Measurements from ENCODE around the gene EPC1.
"Not testable (repeated sequence)": the region's sequence is repeated elsewhere in the genome, so short reads cannot be mapped to it uniquely, and the experiment has no call there.

Gene EPC1

GRCh38 chr10:32346551-32347362 is at the start of gene EPC1:
TSS of gene EPC1 (minus strand) at chr10:32347158. CDS start at chr10:32346915, 243 bp downstream.
- Histone ChIP-seq H3K9me3 (ENCODE audit: control insufficient read depth in 5 of 5, low read length in 5 of 5) (no peaks in the 10 kb centered on the region), H3K27ac (ENCODE audit: low read depth, low read length) (peak within 1 kb of the TSS; percentile 100), H3K9ac (ENCODE audit: low read length in 5 of 5) (peak within 1 kb of the TSS; percentile 99 to 100 (median 100)), H3K4me1 (ENCODE audit: control insufficient read depth in 5 of 5, insufficient read depth in 5 of 5, low read length in 5 of 5) (peaks cover 3 to 75% (median 66%) of the 10 kb centered on the region in 5 donors), H3K36me3 (ENCODE audit: control insufficient read depth in 5 of 5, insufficient read depth in 5 of 5, low read length in 5 of 5) (peaks cover 0 to 3% (median 0%) of the 10 kb centered on the region in 5 donors), H3K4me3 (ENCODE audit: low read depth in 1 of 5, low read length in 5 of 5) (peak within 1 kb of the TSS; percentile 83 to 99 (median 98)), H3K27me3 (ENCODE audit: control insufficient read depth in 5 of 5, insufficient read depth in 4 of 5, low read length in 5 of 5) (no peaks in the 10 kb centered on the region)

- Histone ChIP-seq H3K4me3 (ENCODE audit: low read depth in 1 of 5, low read length in 5 of 5) (no peak overlapping the region), H3K9me3 (ENCODE audit: control insufficient read depth in 5 of 5, low read length in 5 of 5) (no peaks in the 10 kb centered on the region), H3K27ac (ENCODE audit: low read depth, low read length) (no peak overlapping the region), H3K27me3 (ENCODE audit: control insufficient read depth in 5 of 5, insufficient read depth in 4 of 5, low read length in 5 of 5) (no peaks in the 10 kb centered on the region), H3K36me3 (ENCODE audit: control insufficient read depth in 5 of 5, insufficient read depth in 5 of 5, low read length in 5 of 5) (no peaks in the 10 kb centered on the region), H3K4me1 (ENCODE audit: control insufficient read depth in 5 of 5, insufficient read depth in 5 of 5, low read length in 5 of 5) (peaks cover 0 to 8% (median 0%) of the 10 kb centered on the region in 5 donors), H3K9ac (ENCODE audit: low read length in 5 of 5) (no peak overlapping the region)
These were observed 47.0 kb upstream of the EPC1 start for GRCh38 chr10:32393911-32394310.

GRCh38 chr10:32392284-32392683 is 45.3 kb upstream of the EPC1 start:
- not testable (repeated sequence) for H3K27me3 ChIP-seq (ENCODE audit: control insufficient read depth in 5 of 5, insufficient read depth in 4 of 5, low read length in 5 of 5); H3K36me3 ChIP-seq (ENCODE audit: control insufficient read depth in 5 of 5, insufficient read depth in 5 of 5, low read length in 5 of 5); H3K9me3 ChIP-seq (ENCODE audit: control insufficient read depth in 5 of 5, low read length in 5 of 5); H3K27ac ChIP-seq (ENCODE audit: low read depth, low read length); H3K4me3 ChIP-seq (ENCODE audit: low read depth in 1 of 5, low read length in 5 of 5); H3K9ac ChIP-seq (ENCODE audit: low read length in 5 of 5)
- H3K4me1 ChIP-seq (ENCODE audit: control insufficient read depth in 5 of 5, insufficient read depth in 5 of 5, low read length in 5 of 5), result peaks cover 0 to 18% (median 6%) of the 10 kb centered on the region in 5 donors

DNA sequence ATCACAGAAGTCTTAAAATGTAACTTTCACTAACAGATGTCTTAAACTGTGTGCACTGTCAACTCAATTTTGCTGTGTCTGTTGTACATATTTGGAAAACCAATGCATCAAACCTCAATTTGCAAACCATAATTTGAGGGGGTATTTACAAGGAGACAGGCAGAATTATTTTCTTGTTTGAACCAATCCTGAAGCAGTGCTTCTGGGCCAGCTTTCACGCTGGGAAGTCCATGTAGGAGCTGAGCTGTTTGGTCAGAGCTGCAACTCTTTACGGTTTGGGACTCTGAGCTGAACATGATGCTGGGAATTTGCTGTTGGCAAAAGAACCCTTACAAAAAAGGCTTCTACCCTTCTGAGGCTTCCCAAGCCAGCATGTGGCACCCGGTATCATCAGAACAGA is 43.2 kb upstream of the EPC1 start:
- no peak overlapping the region for H3K27ac ChIP-seq (ENCODE audit: low read depth, low read length)
- no peaks in the 10 kb centered on the region for H3K36me3 ChIP-seq (ENCODE audit: control insufficient read depth in 5 of 5, insufficient read depth in 5 of 5, low read length in 5 of 5)
- no peak overlapping the region for H3K4me3 ChIP-seq (ENCODE audit: low read depth in 1 of 5, low read length in 5 of 5)
- no peaks in the 10 kb centered on the region for H3K27me3 ChIP-seq (ENCODE audit: control insufficient read depth in 5 of 5, insufficient read depth in 4 of 5, low read length in 5 of 5)
- H3K9ac ChIP-seq (ENCODE audit: low read length in 5 of 5), result no peak overlapping the region
- peaks cover 0 to 26% (median 12%) of the 10 kb centered on the region in 5 donors for H3K4me1 ChIP-seq (ENCODE audit: control insufficient read depth in 5 of 5, insufficient read depth in 5 of 5, low read length in 5 of 5)
- no peaks in the 10 kb centered on the region for H3K9me3 ChIP-seq (ENCODE audit: control insufficient read depth in 5 of 5, low read length in 5 of 5)

GRCh38 chr10:32388258-32389027 is 41.5 kb upstream of the EPC1 start:
- H3K36me3 ChIP-seq (ENCODE audit: control insufficient read depth in 5 of 5, insufficient read depth in 5 of 5, low read length in 5 of 5), result no peaks in the 10 kb centered on the region
- no peak overlapping the region for H3K9ac ChIP-seq (ENCODE audit: low read length in 5 of 5)
- H3K27me3 ChIP-seq (ENCODE audit: control insufficient read depth in 5 of 5, insufficient read depth in 4 of 5, low read length in 5 of 5), result no peaks in the 10 kb centered on the region
- H3K9me3 ChIP-seq (ENCODE audit: control insufficient read depth in 5 of 5, low read length in 5 of 5), result no peaks in the 10 kb centered on the region
- peaks cover 0 to 26% (median 12%) of the 10 kb centered on the region in 5 donors for H3K4me1 ChIP-seq (ENCODE audit: control insufficient read depth in 5 of 5, insufficient read depth in 5 of 5, low read length in 5 of 5)
- H3K27ac ChIP-seq (ENCODE audit: low read depth, low read length), result peak overlapping the region; percentile 69
- H3K4me3 ChIP-seq (ENCODE audit: low read depth in 1 of 5, low read length in 5 of 5), result no peak overlapping the region

DNA sequence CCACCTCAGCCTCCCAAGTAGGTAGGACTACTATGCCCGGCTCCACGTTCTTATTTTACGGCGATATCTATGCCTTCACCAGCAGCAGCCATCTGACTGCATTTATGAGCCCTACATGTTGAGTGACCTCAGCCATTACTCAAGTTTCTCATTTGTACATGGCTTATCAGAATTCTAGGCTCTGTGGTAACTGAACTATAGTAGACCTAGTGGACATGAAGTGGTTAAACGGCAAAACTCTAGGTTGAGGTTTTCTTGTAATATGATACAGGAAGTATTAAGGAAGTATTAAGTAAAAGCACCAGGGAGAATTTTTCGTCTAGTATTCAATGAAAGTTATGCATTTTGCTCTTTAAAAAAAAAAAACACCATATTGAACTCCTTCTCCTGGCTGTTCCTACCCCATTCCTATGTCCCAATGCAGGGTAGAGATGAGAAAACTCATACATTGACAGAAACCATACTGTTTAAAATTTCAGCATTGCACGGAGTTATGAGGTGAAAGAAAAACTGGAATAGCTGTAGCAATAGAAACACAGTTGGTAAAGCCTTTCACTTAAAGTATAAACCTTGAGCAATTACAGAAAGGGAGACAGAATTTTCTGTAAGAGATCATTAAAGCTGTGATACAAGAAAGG is 39.8 kb upstream of the EPC1 start:
- Histone ChIP-seq H3K9me3 (ENCODE audit: control insufficient read depth in 5 of 5, low read length in 5 of 5) (no peaks in the 10 kb centered on the region), H3K4me1 (ENCODE audit: control insufficient read depth in 5 of 5, insufficient read depth in 5 of 5, low read length in 5 of 5) (peaks cover 0 to 26% (median 12%) of the 10 kb centered on the region in 5 donors), H3K27me3 (ENCODE audit: control insufficient read depth in 5 of 5, insufficient read depth in 4 of 5, low read length in 5 of 5) (no peaks in the 10 kb centered on the region), H3K36me3 (ENCODE audit: control insufficient read depth in 5 of 5, insufficient read depth in 5 of 5, low read length in 5 of 5) (no peaks in the 10 kb centered on the region), H3K27ac (ENCODE audit: low read depth, low read length) (no peak overlapping the region), H3K4me3 (ENCODE audit: low read depth in 1 of 5, low read length in 5 of 5) (peak overlapping the region in 1 of 5 donors; percentile 4), H3K9ac (ENCODE audit: low read length in 5 of 5) (no peak overlapping the region)

DNA sequence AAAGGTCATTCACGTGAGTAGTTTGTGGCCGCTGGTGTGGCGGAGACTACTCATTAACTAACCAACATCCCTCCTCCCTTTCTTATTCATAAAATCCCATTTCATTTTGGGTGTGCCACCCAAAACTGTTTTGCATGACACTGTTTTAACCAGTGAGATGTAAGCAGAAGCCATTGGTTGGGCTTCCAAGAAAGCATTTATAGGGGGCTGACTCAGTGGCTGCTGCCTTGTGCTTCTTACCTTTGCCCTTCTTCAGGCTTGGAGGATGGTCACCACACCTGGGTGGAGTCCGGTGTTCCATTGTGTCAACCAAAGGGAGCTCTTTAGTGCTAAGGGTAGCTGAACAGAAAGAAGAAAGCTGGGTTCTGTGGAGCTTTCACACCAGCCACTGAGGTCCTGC is 37.2 kb upstream of the EPC1 start:
- H3K4me1 ChIP-seq (ENCODE audit: control insufficient read depth in 5 of 5, insufficient read depth in 5 of 5, low read length in 5 of 5), result peaks cover 0 to 25% (median 17%) of the 10 kb centered on the region in 5 donors
- H3K4me3 ChIP-seq (ENCODE audit: low read depth in 1 of 5, low read length in 5 of 5), result no peak overlapping the region
- H3K27ac ChIP-seq (ENCODE audit: low read depth, low read length), result no peak overlapping the region
- H3K9ac ChIP-seq (ENCODE audit: low read length in 5 of 5), result no peak overlapping the region
- no peaks in the 10 kb centered on the region for H3K9me3 ChIP-seq (ENCODE audit: control insufficient read depth in 5 of 5, low read length in 5 of 5)
- H3K27me3 ChIP-seq (ENCODE audit: control insufficient read depth in 5 of 5, insufficient read depth in 4 of 5, low read length in 5 of 5), result no peaks in the 10 kb centered on the region
- H3K36me3 ChIP-seq (ENCODE audit: control insufficient read depth in 5 of 5, insufficient read depth in 5 of 5, low read length in 5 of 5), result no peaks in the 10 kb centered on the region

- no peaks in the 10 kb centered on the region for H3K27me3 ChIP-seq (ENCODE audit: control insufficient read depth in 5 of 5, insufficient read depth in 4 of 5, low read length in 5 of 5)
- no peak overlapping the region for H3K4me3 ChIP-seq (ENCODE audit: low read depth in 1 of 5, low read length in 5 of 5)
- H3K9ac ChIP-seq (ENCODE audit: low read length in 5 of 5), result no peak overlapping the region
- H3K4me1 ChIP-seq (ENCODE audit: control insufficient read depth in 5 of 5, insufficient read depth in 5 of 5, low read length in 5 of 5), result peaks cover 0 to 14% (median 13%) of the 10 kb centered on the region in 5 donors
- no peak overlapping the region for H3K27ac ChIP-seq (ENCODE audit: low read depth, low read length)
- no peaks in the 10 kb centered on the region for H3K9me3 ChIP-seq (ENCODE audit: control insufficient read depth in 5 of 5, low read length in 5 of 5)
- H3K36me3 ChIP-seq (ENCODE audit: control insufficient read depth in 5 of 5, insufficient read depth in 5 of 5, low read length in 5 of 5), result no peaks in the 10 kb centered on the region
These were observed 34.2 kb upstream of the EPC1 start for GRCh38 chr10:32381165-32381564.

DNA sequence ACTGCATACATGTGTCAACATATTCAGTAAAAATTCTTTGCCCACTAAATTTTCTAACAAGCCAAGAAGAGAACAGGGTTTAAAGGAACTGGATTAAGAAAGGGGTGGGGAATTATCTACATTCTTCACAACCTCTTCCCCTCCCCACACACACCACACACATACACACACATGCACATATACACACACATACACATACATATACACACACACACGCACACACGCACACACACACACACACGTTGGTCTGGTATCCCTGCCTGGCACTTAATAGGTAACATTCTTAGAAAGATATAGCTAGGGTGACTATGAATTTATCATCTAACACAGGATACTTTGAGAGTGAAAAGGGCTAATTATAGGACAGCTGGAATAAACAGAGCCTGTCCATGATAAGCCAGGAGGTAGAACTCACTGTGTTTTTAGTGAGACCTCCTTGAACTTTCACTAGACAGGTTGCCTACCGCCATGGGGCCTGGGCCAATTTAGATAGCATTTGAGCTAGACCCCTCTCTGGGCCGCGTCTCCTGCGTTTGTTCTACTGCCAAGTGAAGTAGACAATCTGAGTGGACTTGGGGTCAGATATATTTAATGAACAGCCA is 33.1 kb upstream of the EPC1 start:
- peak overlapping the region; percentile 55 for H3K27ac ChIP-seq (ENCODE audit: low read depth, low read length)
- no peaks in the 10 kb centered on the region for H3K9me3 ChIP-seq (ENCODE audit: control insufficient read depth in 5 of 5, low read length in 5 of 5)
- H3K27me3 ChIP-seq (ENCODE audit: control insufficient read depth in 5 of 5, insufficient read depth in 4 of 5, low read length in 5 of 5), result no peaks in the 10 kb centered on the region
- H3K36me3 ChIP-seq (ENCODE audit: control insufficient read depth in 5 of 5, insufficient read depth in 5 of 5, low read length in 5 of 5), result no peaks in the 10 kb centered on the region
- no peak overlapping the region for H3K9ac ChIP-seq (ENCODE audit: low read length in 5 of 5)
- peaks cover 0 to 22% (median 18%) of the 10 kb centered on the region in 5 donors for H3K4me1 ChIP-seq (ENCODE audit: control insufficient read depth in 5 of 5, insufficient read depth in 5 of 5, low read length in 5 of 5)
- H3K4me3 ChIP-seq (ENCODE audit: low read depth in 1 of 5, low read length in 5 of 5), result peak overlapping the region in 1 of 5 donors; percentile 89

Data from subcutaneous abdominal adipose tissue (tissue), 5 donors.